GM19035 (cell line): ENCODE data around the gene CAMK2D.
A peak's percentile ranks its signal among the peaks of the same experiment; 100 is the strongest.

Experiments used
- ATAC-seq: cut with Tn5 transposase; IDR thresholded peaks from one replicate; pipeline ENCODE4 v1.9.1; 2021; ENCODE audit not compliant: unreplicated experiment

Gene CAMK2D

DNA sequence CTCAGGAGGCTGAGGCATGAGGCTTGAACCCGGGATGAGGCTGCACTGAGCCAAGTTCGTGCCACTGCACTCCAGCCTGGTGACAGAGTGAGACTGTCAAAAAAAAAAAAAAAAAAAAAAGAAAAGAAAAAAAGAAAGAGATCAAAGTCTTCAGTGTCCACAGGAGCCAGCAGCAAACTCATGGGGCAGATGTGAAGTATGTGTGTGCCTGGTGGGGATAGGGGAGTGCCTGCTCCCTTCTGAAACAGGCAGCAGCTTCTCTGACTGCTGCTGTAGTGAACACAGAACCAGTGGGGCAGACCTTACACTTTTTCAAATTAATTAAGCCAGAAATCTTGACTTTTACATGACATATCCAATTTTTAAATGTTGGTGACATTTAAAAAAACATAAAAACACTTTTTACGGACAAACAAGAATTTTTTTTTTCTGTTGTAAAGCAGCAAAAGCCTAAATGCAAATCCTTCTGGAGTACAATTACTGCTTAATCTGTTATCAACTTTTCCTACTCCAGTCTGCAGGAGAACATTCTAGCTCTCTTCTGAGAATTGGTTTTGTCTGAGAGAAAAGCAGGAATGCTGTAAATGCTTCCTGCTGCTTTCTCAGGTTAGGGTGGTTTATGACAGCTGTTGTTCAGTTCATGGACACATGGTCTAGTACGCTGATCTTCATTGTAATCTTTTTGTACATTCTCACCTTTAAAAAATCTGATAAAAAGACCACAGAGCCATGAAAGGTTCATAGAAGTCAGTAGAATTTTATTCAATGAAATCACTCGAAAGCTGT is 311.1 kb downstream of the CAMK2D start:
- no peak for ATAC-seq

DNA sequence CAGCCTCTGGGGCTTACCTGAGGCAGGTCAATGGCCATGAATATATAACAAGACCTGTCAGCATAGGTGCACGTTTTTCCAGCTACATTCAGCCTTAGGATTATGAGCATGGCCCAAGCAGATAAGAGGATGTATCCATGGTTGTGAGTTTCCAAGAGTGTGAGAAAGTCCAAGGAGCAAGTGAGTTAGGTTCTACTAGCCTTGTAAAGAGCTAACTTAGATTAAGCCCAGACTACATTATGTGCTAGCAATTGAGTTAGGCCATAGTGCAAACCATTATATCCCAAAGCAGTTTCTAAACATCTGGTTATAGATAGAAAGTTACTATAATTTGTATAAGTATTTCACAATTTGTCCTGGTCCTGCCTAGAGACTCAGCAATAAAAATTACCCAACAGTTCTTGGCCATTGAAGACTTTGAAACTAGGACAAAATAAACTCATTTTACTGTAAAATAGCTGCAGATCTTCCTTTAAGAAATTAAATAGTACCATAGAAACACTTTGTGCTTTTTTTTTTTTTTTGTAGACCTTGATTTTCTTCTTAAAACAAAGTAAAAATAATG is 312.0 kb downstream of the CAMK2D start:
- ATAC-seq = no peak

DNA sequence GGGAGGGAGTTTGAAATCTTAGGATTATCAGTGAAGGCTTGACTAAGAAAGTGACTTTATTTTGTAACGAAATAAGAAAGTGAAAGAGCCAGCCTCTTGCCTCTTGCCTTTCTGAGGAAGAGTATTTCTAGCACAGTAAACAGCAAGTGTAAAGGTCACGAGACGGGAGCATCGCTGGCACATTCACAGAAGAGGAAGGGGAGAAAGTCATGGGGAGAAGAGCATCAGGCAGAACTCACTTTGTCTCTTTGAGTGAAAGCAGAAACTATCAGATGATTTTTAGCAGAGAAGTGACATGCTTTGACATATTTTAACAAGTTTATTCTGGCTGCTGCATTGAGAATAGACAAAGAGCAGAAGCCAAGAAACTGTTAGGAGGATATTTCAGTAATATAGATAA is 313.8 kb downstream of the CAMK2D start:
- ATAC-seq = peak; percentile 75

DNA sequence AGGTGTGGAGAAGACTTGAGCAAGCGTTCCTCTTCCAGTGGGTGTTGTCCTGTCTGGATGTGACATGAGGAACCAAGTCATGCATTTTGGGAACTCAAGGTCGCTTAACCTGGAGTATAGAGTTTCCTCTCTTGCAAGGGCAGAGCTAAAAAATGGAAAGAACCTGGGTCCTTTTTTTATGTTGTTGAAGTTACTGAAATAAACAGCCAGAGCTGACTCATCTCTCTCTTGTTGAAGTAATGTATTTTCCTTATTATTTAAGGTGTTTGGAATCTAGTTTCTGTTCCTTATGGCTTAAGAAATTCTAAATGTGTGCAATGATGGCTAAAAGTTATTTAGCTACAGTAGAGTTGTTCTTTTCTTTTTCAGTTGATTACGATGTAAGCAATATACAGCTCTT is 314.5 kb downstream of the CAMK2D start:
- no peak for ATAC-seq

DNA sequence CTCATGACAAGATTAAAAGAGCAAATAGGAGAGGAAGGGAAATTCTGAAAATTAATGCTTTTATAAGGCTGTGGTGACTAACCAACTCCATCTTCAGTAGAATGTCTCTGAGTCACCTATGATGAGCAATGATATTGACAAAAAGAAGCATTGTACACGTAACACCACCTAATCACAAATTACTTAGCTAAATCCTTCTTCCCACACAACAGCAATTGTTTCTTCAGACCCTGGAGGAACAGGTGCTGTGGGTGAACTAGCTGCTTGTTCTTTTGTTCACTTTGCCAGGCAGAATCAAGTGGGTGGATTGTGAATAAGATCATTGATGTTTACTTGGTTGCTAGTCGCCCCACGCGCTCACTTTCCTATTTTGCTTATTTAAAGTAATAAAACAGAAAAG is 315.5 kb downstream of the CAMK2D start:
- no peak for ATAC-seq

DNA sequence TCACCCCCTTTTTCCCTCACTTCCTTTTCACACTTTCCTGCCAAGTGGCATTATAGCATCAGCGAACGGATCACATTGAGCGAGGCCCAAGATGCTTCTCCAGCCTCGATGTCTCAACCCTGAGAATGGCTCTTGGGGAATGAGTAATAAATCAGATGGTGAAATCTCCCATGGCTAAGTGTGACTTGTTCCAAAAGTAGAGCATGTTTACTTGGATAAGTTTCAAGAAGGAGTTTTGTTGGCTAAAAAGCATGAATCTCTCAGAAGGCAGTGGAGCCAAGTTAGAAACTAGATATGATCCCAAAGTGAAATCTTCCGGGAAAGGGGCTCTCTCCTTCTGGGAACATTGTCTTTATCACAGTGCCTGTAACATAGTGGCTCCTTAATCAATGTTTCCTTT is 316.3 kb downstream of the CAMK2D start:
- no peak for ATAC-seq

DNA sequence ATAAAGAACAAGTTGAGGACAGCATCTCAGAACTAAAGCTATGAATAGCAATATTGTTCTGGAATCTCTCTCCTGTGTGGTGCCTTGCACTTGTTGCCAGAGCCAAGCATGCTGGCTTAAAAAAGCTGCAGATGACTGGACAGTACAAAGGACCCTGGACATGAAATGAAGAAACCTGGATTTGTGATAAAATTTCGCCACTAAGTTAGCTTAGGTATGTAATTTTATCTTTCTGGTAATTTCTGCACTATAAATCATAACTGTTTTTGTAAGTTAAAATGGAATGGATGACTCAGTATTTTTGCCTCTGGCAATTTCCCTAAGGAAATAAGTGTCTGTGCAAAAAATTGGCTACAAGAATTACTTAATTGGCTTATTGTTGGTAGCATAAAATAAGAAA is 317.2 kb downstream of the CAMK2D start:
- no peak for ATAC-seq

DNA sequence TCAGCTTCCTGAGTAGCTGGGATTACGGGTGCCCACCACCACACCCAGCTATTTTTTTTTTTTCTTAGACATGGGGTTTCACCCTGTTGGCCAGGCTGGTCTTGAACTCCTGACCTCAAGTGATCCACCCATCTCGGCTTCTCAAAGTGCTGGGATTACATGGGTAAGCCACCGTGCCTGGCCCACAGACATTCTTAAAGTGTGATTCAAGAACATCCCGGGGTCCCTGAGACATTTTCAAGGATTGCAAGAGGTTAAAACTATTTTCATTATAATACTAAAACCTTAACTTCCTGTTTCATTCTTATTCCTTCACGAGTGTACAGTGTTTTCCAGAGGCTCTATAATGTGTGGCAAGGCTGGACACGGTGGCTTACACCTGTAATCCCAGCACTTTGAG is 318.7 kb downstream of the CAMK2D start:
- no peak for ATAC-seq

DNA sequence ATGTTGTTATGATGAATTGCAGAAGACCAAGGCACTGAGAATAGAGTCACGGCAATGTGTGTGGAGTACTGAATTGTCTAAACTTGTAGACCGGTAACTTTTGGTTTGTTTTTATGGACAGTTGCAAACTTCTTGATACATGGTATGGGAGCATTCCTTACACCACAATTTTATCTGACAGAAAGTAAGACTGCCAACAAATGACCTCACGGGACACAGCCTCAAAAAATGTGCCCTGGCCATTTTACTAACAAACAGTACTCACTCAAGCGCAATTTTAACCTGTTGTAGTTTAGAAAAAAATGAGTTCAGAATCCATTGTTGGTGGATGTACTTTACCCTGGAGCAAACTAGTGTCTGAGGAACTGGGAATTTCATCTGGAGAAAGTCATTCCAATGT is 321.2 kb downstream of the CAMK2D start:
- ATAC-seq = no peak

DNA sequence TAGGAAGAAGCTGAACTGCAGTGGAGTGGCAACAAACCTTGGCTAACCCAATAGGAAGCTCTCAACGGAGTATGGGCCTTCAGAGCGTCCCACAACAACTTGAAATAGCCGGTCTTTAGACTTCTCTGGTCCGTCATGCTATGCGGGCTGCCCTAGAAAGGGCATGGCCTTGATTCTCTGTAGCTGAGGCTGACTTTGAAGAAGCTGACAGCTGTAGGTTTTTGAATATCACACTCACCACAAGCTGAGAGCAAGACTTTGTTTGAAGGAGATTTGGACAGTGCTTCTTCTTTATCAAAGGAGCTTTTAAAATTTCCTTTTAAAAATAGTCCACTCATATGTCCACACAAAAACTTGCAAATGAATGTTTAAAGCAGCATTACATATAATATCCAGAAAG is 322.9 kb downstream of the CAMK2D start:
- no peak for ATAC-seq

DNA sequence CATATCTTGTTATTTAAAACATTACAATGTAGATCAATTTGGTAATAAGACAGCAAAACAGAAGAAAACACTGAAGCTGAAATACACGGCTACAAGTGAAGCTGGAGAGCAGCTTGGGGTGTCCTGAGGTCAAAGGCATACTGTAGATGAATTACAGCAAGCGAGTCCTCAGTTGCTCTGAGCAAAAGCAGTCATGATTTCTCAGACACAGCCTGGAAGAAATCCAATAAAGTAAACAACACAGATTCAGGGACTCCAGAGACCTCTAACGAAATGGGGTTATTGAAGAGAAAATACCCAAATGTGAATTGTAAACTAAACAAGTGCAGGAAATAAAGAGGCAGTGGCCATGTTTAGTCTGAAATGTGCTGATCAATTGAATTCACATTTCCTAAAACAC is 324.4 kb downstream of the CAMK2D start:
- no peak for ATAC-seq

DNA sequence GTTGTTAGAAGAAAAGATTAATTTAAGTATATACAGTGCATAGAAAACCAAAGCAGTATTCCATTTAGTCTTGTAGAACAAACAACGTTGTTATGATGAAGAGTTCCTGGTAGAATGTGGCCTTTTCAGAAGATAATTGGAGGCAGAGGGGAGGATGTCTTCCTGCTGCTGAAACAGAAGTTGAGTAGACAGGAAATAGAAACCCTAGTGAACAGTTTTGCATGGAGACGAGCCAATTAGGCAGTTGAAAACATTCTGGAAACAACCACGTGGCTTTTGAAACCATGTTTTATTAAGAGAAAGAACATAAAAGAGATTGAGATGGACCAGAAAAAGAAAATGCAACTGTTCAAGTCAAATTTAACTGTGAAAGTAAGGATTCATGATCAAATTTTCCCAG is 325.2 kb downstream of the CAMK2D start:
- no peak for ATAC-seq

DNA sequence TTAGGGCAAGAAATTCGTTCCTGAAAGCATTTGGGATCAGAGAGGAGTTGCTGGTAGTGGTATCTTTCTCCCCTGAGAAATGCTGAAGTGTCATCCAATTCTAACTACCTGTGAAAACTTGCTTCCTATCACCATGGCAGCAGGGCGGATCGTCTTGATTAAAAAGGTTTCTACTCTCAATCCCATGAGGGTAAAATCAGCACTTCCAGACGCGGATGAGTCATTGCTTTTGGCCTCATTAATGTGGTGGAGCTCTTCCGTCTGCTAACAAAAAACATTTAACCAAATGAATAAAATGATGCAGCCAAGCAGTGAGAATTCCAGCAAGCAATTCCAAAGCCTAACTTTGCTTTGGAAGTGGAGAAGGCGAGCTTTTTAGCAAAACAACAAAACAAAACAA is 325.6 kb downstream of the CAMK2D start:
- no peak for ATAC-seq

DNA sequence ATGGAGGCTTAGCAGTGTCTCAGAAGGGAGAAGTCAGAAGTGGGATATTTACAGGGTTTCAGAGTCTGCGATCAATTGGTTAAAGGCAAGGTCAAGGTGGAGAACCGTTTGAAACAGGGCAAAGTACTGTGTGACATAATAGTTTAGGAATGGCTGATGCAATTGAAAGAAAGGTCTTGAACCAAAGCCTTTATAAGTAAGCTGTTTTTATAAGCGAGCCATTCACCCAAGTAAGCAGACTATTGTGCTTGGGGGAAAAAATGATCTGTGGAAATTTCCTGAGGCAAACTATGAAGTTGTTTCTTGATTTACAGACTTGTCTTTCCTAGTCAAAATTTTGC is 327.3 kb downstream of the CAMK2D start:
- ATAC-seq = no peak

DNA sequence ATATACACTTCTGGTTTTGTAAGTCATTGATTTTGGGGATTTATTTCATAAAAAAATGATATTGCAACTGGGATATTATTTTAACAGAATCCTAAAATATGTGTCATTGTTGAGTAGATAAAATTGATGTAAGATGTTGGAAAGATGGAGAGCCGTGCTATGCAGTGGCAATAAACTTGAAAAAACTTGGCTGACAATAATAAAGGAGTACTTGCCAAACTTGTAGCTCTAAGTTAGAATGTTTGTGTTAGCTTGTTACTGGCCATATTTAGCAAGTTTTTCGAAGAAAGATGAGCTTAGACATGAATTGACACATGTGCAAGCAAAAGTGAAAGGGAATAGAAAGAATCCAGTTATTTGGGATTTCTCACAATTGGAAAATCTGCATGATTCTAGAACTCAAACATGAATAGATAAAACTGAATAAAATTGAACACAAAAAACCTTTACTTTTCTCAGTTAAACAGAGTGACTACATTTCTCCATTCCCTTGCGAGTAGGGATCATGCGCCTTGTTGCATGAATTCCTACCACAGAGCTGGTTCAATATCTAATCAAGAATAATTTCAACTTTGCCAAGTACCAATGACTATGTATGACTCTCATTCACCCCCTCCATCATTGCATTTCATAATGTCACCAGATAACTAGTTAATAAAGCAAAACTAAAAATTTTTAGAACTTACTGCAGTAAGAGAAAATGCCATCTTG is 327.8 kb downstream of the CAMK2D start:
- ATAC-seq = no peak

DNA sequence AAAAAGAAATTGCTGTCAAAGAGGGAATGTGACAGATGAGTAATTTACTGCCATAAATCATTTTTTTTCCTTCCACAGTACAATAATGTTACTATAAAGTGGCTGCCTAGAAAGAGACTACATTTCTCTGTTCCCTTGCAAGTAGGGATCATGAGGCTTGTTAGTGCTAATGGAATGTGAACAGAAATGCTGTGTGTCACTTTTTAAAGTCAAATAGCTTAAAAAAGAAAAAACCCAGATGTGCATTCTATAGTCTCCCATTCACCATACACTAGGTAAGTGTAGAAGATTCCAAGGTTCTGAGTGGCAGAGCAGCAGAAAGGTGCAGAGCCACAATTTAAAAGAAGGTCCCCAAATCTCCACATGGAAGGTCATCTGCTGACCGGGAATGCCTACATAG is 328.4 kb downstream of the CAMK2D start:
- ATAC-seq = no peak

DNA sequence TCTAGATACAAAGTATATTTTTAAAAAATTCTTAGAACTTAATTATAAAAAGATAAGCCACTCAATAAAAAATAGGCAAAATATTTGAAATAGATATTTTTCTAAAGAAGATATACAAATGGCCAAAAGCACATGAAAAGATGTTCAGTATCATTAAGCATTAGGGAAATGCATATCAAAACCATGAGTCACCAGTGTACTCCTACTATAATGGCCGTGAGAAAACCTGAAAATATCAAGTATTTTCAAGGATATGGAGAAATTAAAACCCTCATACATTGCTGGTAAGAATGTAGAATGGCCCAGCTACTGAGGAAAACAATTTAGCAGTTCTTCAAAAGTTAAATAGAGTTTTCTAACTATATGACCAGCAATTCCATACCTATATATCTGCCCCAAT is 337.9 kb downstream of the CAMK2D start:
- no peak for ATAC-seq

DNA sequence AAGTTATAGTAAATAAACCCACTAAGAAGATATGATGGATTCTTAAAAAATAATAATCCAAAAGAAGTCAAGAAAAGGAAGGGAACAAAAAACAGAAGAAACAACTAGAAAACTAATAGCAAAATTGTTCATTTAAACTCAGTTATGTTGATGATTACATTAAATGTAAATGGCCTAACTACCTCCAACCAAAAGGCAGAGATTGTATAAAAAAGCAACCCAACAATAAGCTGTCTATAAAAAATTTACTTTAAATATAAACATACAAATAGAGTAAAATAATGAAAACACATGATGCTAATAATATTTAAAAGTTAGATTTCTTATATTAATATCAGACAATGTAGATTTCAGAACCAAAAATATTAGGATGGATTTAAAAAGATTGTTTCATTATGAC is 340.6 kb downstream of the CAMK2D start:
- no peak for ATAC-seq

DNA sequence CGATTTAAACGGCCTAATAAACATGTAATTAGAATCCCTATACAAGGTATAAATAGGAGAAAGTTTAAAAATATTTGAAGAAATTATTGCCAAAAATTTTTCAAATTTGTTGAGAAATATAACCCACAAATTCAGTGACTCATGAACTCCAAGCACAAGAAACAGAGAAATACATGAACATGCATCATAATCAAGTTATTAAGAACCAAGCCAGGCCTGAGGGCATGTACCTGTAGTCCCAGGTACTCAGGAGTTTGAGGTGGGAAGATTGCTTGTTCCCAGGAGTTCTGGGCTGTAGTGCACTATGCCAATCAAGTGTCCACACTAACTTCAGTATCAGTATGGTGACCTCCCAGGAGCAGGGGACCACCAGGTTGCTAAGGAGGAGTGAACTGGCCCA is 341.9 kb downstream of the CAMK2D start:
- no peak for ATAC-seq

DNA sequence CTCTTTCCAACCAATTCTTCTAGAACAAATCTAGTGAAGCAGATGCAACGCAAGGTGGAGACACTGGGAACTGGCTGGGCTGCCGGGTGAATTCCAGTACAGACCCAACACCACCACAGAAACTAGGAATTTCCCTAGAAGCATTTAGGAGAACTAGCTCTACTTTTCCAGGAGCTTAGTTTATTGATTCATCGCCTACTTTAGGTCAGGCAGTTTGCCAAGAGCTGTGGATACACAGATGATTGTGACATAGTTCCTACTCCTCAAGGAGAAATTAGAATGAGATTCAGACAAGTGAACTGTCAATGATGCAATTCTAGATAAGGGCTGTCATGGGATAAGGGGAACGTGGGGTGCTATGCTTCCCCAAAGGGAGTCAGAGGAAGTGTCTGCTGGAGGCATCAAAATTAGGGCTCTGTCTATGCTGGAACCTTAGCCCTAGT is 350.0 kb downstream of the CAMK2D start:
- ATAC-seq = no peak

DNA sequence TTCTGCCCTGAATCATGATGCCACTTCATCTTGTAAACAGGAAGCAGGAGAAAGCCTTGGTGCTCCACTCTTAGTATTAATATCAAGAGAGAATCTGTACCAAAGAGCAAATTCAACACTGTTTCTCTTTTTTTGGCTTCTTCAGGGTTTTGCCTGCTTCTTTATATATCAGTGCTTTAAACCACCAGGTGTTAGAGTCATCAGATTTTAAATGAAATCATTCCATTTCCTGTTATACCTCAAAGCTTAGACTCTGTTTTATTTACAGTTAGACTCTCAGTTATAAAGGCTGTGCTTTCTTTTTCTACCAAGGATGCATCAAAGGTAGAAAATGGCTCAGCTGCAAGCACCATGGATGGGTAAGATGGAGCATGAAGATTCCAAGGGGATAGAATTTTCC is 350.9 kb downstream of the CAMK2D start:
- no peak for ATAC-seq

DNA sequence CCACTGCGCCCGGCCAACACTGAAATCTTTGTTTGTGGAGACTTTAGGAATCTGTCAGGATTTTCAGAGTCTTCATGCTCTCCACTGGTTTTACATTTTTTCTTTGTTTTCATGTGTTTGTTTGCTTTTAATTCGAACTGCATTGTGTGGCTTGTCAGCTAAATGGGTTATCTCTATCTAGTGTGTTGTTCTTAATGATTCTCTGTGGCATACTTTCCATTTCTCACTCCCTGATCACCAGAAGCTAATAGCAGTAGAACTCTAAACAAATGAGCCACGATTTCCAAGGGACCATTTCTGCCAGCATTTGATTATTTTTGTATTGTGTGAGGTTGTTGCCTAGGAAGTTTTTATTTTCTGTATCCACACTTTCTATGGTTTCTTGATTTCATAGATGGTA is 352.4 kb downstream of the CAMK2D start:
- no peak for ATAC-seq
